AG04449 (cell line): ENCODE results near the gene OR12D1.
"Not testable (repeated sequence)": the region's sequence is repeated elsewhere in the genome, so short reads cannot be mapped to it uniquely, and the experiment has no call there.

Experiments used
- CTCF ChIA-PET: fragments of 350-600 bp; formaldehyde crosslinking; extraction: SDS; loops from one replicate; lab custom pipeline; 2021; ENCODE audit warnings: antibody characterized with exemption; lab: Yijun Ruan, JAX
- POLR2A ChIA-PET: fragments of 400-600, 350-600 bp; formaldehyde crosslinking; extraction: SDS; loops from one replicate; lab custom pipeline; 2020; ENCODE audit warnings: antibody characterized with exemption, inconsistent platforms; lab: Yijun Ruan, JAX
- DNase-seq: peaks from one replicate; pipeline ENCODE4 v3.0.0-alpha.2; 2010; ENCODE audit warnings: low read depth, low spot score
- H3K4me3 ChIP-seq: 2 replicates; pipeline ENCODE4 v1.5.1; 2011; ENCODE audit warnings: low read depth, mild to moderate bottlenecking, control low read depth, low read length
- TF ChIP-seq, protein P1 (sequence below): IDR thresholded peaks from one replicate; pipeline ENCODE4 v1.5.1; 2011; ENCODE audit warnings: mild to moderate bottlenecking, moderate library complexity, low read length, control low read depth, inconsistent platforms; ENCODE audit not compliant: insufficient read depth; ENCODE audit errors: missing control alignments

OR12D1 gene

DNA sequence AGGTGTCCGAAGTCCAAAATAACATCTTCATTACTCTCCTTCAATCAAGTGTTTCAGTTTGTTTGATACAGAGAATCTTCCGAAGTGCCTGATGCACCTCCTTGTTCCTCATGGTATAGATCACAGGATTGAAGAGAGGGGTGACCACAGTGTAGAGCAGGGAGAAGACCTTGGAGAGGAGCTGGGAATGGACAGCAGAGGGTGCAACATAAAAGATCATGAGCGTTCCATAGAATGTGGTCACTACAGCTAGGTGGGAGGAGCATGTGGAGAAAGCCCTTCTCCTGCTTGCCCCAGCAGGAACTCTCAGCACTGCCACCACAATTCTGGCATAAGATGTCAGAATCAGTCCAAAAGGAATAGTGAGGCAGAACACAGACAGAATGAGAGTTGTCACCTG, 11.9 kb downstream of the OR12D1 start:
- ChIA-PET POLR2A (no interaction called here), CTCF (no interaction called here)
- H3K4me3 ChIP-seq, result no peak overlapping the region
- DNase-seq, result no peak
- TF ChIP-seq, protein P1, sequence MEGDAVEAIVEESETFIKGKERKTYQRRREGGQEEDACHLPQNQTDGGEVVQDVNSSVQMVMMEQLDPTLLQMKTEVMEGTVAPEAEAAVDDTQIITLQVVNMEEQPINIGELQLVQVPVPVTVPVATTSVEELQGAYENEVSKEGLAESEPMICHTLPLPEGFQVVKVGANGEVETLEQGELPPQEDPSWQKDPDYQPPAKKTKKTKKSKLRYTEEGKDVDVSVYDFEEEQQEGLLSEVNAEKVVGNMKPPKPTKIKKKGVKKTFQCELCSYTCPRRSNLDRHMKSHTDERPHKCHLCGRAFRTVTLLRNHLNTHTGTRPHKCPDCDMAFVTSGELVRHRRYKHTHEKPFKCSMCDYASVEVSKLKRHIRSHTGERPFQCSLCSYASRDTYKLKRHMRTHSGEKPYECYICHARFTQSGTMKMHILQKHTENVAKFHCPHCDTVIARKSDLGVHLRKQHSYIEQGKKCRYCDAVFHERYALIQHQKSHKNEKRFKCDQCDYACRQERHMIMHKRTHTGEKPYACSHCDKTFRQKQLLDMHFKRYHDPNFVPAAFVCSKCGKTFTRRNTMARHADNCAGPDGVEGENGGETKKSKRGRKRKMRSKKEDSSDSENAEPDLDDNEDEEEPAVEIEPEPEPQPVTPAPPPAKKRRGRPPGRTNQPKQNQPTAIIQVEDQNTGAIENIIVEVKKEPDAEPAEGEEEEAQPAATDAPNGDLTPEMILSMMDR, result no peak

DNA sequence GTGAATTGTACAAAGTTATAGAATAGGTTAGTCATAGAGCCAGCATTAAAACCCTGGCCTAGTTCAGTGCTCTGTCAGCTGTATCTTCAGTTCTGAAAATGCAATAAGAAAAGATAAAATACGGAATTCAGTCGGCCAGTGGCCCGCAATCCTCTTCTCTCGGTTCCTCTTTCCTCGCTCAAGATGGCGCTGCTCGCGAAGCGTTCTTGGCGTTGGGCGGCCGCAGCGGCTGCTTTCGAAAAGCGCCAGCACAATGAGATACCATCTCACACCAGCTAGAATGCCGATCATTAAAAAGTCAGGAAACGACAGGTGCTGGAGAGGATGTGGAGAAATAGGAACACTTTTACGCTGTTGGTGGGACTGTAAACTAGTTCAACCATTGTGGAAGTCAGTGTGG, 22.0 kb downstream of the OR12D1 start:
- POLR2A ChIA-PET, DNase-seq, H3K4me3 ChIP-seq, CTCF ChIA-PET: not testable (repeated sequence)

DNA sequence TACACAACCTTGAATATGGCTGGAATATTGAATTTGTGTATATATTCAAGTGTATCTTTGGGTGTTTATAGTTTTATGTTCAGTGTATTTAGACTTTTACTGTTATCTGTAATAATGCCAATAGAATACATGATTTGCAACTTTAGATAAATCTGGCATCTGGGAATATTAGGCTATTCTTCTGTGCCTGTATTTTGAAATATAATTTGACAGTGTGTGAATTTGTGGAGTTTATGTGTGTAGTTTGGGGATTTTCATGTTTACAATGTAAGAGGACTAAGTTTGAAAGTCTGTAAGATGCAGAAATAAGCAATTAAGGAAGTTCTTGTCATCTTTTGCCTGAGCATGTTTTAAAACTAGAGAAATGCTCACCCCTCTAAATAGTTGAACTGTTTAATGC, 24.3 kb downstream of the OR12D1 start, which contains the start of gene OR10C1:
Gene OR10C1 (plus strand): TSS at position 301 of the 400 bp plus-strand sequence. CDS start 710 bp downstream, outside the sequence.
- CTCF ChIA-PET, result no interaction called here
- DNase-seq, result no peak
- POLR2A ChIA-PET, result no interaction called here
- no peak within 1 kb of the TSS for H3K4me3 ChIP-seq
- TF ChIP-seq, protein P1, result no peak

DNA sequence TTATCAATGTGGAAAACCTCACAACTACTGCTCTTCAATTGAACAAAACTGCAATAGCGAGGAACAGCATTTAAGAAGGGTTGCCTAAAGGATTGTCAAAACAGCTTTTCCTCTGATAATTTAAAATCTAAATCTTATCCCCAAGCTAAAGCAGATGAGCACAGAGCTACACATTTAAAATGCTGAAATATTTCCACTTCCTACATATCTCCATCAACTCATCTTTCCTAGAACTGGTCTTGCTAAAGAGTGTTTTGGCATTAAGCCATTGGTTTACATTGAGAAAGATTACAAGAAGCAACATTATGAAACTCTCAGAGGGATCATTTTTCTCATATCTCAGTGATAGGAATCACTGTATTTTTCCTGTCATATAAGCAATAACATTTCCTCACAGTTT, 28.0 kb downstream of the OR12D1 start:
- POLR2A ChIA-PET, result no interaction called here
- CTCF ChIA-PET, result no interaction called here
- TF ChIP-seq, protein P1, result no peak
- H3K4me3 ChIP-seq, result no peak overlapping the region
- no peak for DNase-seq

DNA sequence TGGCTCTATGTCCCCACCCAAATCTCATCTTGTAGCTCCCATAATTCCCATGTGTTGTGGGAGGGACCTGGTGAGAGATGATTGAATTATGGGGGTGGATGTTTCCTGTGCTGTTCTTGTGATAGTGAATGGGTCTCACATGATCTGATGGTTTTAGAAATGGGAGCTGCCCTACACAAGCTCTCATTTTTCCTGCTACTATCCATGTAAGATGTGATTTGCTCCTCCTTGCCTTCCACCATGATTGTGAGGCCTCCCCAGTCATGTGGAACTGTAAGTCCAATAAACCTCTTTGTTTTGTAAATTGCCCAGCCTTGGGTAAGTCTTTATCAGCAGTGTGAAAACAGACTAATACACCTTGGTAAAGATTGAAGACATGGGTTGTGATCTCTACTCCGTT, 29.3 kb downstream of the OR12D1 start:
- DNase-seq, CTCF ChIA-PET: not testable (repeated sequence)

DNA sequence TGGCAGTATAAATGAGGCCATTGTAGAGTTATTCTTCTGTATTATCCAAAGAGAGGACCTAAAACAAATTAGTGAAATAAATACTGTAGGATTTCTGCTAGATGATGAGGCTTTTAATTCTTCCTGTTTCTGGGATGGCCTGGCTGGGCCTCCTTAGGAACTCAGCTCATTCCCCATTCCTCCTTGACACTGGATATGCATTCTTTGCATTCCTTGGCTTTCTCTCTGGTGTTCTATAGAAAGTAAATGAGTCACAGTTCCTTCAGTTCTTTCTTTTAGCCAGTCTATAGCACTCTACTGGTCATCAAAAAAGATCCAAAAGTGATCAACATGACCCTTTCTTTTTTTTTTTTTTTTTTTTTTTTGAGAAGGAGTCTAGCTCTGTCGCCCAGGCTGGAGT, 32.9 kb downstream of the OR12D1 start:
- ChIA-PET CTCF (no interaction called here), POLR2A (no interaction called here)
- DNase-seq, result no peak
- TF ChIP-seq, protein P1, result no peak
- H3K4me3 ChIP-seq, result no peak overlapping the region

More for the DNA sequence above, 29.3 kb downstream of the OR12D1 start:
- H3K4me3 ChIP-seq, POLR2A ChIA-PET: not testable (repeated sequence)

DNA sequence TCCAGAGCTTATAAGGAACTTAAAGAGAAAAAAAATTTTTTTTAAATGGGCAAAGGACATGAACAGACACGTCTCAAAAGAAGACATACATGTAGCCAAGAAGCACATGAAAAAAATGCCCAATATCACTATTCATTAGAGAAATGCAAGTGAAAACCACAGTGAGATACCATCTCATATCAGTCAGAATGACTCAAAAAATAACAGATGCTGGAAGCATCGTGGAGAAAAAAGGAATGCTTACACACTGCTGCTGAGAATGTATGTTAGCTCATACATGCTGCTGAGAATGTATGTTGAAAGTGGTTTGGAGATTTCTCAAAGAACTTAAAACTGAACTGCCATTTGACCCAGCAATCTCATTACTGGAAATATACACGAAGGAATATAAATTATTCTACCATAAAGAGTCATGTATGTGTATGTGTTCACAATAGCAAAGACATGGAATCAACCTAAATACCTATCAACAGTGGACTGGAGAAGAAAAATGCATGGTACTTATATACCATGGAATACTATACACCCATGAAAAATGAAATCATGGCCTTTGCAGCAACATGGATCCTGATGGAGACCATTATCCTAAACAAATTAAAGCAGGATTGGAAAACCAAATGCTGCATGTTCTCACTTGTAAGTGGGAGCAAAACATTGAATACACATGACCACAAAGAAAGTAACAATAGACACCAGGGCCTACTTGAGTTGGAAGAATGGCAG, 36.9 kb downstream of the OR12D1 start:
- H3K4me3 ChIP-seq, result no peak overlapping the region
- ChIA-PET POLR2A (no interaction called here), CTCF (no interaction called here)
- TF ChIP-seq, protein P1, result no peak
- no peak for DNase-seq
